Measurements from ENCODE around the gene SLC22A23.

Gene SLC22A23

DNA sequence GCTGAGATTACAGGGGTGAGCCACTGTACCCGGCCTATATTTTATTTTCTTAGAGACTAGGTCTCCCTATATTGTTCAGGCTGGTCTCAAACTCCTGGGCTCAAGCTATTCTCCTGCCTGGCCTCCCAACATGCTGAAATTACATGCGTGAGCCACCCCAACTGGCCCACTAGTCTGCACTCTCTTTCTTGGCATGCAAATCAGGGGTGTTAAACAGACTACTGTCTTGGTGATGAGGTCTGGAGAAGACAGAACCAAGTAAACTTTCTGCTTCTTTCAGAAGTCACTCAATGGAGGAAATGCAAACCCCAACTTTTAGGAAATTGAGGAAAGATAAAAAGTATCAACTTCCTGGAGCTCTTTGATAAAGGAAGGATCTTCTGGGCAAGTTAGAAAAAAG is 221.4 kb downstream of the SLC22A23 start:
- DNase-seq: no peak

DNA sequence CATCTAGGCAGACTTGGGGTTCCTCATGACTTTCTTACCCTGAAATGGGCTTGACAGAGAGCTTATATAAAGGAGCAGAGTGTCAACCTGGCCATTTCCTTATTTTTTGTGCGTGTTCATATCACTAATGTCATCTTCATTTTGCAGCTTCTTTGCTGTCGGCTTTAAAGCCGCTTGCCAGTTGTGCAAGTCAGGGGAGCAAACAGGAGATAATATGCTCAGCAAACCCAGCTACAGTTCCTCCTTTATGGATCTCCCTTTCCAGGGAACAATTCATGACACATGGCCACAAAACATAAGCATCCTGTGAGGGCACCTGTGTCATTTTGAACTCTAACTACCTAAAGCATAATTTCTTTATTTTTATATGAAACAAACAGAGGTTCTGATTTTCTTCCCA is 222.9 kb downstream of the SLC22A23 start:
- DNase-seq: no peak

GRCh38 chr6:3233321-3233720 is 223.5 kb downstream of the SLC22A23 start:
- DNase-seq: no peak

DNA sequence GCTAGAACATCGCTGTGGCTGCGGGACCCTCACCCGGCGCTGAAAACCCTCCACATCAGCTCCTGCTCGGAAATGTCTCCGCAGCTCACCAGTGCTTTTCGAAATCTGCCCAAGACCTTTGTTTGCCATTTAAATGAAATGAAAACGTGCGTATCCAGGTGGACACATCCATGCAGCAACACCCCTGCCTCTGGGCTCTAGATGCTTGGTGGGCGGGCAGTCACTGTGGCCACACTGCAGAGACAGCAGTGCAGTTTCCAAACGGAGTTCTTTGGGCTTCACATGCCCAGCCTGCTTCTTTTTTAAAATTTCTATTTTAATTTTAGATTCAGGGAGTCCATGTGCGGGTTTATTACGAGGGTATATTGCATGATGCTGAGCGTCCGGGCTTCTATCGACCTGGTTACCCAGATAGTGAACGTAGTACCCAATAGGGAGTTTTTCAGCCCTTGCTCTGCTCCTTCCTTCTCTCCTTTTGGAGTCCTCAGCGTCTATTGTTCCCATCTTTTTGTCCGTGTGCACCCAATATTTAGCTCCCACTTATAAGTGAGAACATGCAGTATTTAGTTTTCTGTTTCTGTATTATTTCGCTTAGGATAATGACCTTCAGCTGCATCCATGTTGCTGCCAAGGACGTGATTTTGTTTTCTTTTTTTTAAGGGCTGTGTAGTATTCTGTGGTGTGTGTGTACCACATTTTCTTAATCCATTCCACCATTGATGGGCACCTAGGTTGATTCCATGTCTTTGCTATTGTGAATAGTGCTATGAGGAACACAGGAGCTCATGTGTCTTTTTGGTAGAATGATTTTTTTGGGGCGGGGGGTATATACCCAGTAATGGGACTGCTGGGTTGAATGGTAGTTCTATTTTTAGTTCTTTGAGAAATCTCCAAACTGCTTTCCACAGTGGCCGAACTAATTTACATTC is 224.6 kb downstream of the SLC22A23 start:
- no peak for DNase-seq

- DNase-seq: no peak
These were observed 225.4 kb downstream of the SLC22A23 start for GRCh38 chr6:3231247-3232016.

DNA sequence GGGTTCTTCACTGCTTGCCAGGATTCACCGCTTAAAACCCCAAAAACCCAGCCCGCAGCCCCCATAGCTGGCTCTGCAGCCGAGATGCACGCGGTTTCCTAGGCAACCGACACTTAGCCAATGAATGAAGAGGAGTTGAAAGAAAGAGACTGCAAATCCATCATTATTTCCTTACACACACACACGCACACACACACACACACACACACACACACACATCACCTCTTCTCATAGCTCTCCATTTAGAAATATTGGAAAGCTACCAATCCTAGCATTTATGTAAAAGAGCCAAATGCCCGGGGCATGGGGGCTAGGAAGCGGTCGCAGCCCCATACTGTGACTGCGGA is 226.0 kb downstream of the SLC22A23 start:
- no peak for DNase-seq

DNA sequence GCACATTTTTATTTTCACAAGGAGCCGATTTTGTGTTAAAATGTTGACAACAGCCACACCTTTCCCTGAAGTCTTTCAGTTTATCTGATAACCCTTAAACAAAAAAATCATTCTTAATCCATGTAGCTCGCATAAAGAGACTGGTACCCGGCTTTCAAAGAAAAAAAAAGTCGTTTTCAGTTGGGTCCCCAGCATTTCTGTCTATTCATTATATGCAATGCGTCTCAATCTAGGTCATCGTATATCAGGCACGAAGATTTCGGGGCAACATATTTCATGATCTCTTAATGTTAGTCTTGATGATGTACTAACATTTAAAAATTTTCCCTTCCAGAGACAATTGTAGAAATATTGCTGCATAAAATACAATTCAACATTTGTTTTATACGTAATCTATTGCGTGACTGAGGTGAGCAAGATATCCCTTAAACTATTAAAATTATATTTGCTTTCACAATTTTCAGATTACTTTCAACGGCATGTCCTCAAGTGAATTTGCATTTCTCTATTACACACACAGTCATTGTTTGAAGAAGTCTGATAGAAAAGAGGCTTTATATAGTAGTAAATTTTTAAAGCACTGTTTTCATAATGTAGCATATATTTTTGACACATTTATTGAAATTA is 226.5 kb downstream of the SLC22A23 start:
- DNase-seq: no peak

- peak in 1 of 2 donors; percentile 38 for DNase-seq
These were observed 227.2 kb downstream of the SLC22A23 start for GRCh38 chr6:3229566-3230178.

DNA sequence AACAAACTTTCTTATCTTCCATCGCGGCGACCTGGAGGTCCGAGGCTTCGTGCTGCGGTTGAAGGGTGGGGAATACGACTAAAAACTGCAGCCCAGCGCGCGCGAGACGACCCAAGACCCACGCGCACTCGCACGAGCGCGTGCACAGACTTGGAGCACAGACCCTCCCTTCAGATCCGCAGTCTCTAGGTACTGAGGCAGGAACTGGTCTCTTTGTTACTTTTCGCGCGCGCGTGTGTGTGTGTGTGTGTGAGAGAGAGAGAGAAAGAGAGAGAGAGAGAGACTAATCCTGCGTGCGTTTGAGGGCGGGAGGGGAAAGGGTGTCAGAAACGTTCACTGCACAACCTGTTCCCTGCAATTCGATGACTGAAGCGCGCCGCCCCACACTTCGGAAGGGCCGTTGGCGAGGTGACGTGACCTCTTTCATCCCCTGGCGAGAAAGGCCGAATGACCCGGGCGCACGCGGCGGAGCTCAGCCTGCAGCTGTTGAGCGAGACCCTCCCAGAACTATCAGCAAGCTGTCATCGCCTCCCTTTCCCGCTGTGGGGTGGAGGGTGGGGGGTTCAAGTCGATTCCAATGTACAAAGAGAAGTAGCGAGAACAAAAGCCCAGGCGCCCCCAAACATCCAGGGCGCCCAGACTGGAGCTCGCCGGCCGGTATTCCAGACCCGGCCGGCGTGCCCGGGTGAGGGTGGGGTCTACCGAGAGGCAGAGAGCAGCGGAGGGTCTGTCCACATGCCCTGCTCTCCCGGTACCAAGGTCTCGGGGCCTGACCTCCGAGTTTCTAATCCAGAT is 227.9 kb downstream of the SLC22A23 start:
- DNase-seq: peak; percentile 18 to 60

DNA sequence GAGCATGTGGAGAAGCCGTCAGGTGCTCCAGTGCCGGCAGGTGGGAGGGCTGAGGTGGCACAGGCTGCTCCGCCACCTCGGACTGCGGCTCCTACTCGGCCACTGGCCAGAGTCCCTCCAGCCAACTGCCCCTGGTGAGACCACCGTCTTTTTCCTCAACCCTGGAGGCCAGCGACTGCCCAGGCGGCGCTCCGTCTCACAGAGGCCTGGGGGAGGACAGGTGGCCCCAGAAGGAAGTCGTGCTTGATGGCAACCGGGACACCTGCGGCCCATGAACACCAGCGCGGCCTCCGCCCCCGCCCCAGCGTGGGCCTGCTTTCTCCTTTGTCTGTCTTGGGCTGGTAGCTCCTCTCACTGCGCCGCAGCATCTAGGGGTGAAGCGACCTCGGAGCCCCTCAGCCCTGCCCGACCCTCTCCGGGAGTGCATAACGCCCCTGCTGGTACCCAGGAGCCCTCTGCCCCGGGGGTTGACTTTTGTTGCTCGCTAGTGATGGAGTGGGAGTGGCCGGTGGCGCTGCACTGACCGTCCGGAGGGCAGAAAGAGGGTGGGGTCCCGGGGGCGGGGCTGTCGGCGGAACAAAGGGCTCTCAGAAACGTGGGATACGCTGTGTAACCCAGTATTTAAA is 228.7 kb downstream of the SLC22A23 start:
- DNase-seq: peak in 1 of 2 donors; percentile 23

DNA sequence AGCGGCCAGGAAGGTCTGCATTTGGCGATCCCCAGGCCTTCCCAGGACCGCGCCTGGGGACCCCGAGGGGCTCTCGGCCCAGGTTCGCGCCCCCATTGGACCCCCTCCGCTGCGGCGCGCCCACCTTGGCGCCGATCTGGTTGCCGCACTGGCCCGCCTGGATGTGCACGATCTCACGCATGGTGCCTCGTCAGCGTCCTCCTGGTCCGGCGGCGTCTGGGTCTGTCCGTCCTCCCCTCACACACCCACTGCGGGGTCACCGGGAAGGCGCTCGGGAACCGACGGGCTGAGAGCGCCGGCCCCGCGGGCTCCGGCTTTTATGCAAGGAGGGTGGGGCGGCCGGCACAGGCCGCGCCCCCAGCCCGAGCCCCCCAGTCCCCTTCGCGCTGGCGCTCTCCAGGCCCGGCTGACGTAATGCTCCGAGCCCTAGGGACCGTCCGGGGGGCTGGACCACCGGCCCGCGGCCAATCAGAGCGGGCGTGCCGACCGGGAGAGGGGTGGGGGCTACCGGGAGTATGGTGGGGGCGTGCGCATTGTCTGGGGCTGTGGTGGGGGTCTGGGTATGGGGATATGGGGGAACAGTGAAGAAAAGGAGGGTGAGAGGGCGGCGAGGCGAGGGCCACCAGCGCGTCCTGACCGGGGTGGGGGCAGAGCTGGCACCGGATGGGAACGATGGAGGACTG is 229.3 kb downstream of the SLC22A23 start, which contains the start of gene TUBB2B:
Gene TUBB2B, minus strand, starts transcription at position 291 of the 683 bp plus-strand sequence. Its CDS starts 110 bp downstream, at position 181.
- DNase-seq: no peak

DNA sequence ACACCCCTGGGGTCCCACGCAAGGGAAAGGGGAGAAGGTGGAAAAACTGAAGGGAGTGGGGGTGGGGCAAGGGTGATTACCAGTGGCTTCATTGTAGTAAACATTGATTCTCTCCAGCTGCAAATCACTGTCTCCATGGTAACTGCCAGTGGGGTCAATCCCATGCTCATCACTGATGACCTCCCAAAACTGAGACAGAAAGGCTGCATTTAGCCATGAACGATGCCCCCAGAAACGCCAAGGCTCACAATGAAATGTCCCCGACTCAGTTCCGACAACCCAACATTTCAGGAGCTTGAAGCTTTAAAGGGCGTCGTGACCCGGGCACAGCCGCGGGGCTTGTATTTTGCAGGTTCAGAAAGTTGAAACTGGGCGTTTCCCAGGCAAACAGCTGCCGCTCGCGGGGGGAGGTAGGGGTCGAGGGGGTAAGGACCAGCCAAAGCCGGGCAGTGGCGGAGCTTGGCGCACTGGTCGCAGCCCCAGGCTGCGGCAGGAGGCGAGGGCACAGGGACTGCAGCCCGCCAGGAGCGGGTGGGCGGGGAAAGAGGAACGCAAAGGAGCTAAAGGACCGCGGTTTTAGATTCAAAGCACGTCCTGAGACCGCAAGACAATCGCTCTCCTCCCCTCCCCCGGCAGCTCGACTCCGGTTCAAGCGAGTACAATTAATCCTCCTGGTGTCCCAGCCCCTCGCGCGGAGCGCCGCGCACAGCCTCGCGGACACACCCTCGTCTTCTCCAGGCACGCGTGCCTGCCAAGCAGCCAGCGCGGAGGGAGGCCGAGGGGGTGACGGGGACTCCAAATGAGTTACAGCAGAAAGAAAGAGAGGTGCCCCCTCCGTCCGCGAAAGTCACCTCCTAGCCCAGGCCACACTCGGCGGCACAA is 230.1 kb downstream of the SLC22A23 start:
- peak in 1 of 2 donors; percentile 21 for DNase-seq

GRCh38 chr6:3226042-3226441 is 230.8 kb downstream of the SLC22A23 start:
- DNase-seq: no peak

GRCh38 chr6:3222506-3223038 is 234.3 kb downstream of the SLC22A23 start:
- no peak for DNase-seq

- no peak for DNase-seq
These were observed 235.3 kb downstream of the SLC22A23 start for GRCh38 chr6:3221578-3221977.

GRCh38 chr6:3220366-3220765 is 236.5 kb downstream of the SLC22A23 start:
- no peak for DNase-seq
